GM12891 (cell line): Measurements from ENCODE around the gene SRSF4.

Experiments
- PAX5 ChIP-seq: IDR thresholded peaks from 2 replicates; pipeline ENCODE4 v1.6.1; 2011; ENCODE audit warnings: low read length, moderate library complexity, mild to moderate bottlenecking; ENCODE audit not compliant: insufficient read depth, severe bottlenecking
- POLR2A ChIP-seq: IDR thresholded peaks from 2 replicates; pipeline ENCODE4 v1.6.1; 2011; ENCODE audit warnings: low read depth, low read length, control low read depth
- POLR2AphosphoS5 ChIP-seq: IDR thresholded peaks from 2 replicates; pipeline ENCODE4 v1.6.1; 2011; ENCODE audit warnings: low read depth, low read length, control low read depth
- POU2F2 ChIP-seq: IDR thresholded peaks from 2 replicates; pipeline ENCODE4 v1.6.1; 2011; ENCODE audit warnings: low read depth, mild to moderate bottlenecking, control low read depth, low read length, moderate library complexity
- SPI1 ChIP-seq: IDR thresholded peaks from 2 replicates; pipeline ENCODE4 v1.6.1; 2011; ENCODE audit warnings: low read depth, low read length, control low read depth
- TAF1 ChIP-seq: IDR thresholded peaks from 2 replicates; pipeline ENCODE4 v1.6.1; 2011; ENCODE audit warnings: low read depth, low read length, control low read depth

- TF ChIP-seq POLR2AphosphoS5 (no peak), POLR2A (no peak), TAF1 (no peak), SPI1 (no peak), PAX5 (no peak), POU2F2 (no peak)
These were observed 2.0 kb downstream of the SRSF4 start for GRCh38 chr1:29179641-29180184.
